ENCODE measurements around the gene TLE6.

DNA sequence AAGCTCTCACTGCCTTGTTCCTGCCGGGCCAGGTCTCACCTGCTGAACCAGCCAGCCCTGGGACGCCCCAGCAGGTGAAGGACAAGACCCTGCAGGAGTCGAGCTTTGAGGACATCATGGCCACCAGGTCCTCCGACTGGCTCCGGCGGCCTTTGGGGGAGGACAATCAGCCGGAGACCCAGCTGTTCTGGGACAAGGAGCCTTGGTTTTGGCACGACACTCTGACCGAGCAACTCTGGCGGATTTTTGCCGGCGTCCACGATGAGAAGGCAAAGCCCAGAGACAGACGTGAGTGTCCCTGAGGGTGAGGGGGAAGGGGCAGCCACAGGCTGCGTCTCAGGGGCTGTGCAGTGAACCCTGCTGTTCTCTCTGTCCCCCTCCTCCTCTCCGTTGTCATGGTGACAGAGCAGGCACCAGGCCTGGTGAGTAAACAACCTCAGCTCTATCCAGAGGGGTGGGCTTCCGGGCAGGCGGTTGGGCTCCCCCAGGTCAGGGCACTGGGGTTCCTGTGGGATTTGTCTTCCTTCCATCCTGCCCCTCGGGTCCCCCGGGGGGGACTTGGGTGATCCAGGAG lies 9.7 kb downstream of the TLE6 start:
- TF ChIP-seq MXI1 (IDR thresholded peaks at IDR 0.05; ENCODE audit: borderline replicate concordance, low read depth, low read length) (no peak), POLR2A (IDR thresholded peaks at IDR 0.05; ENCODE audit: low read depth, low read length) (no peak), RAD21 (IDR thresholded peaks at IDR 0.05; ENCODE audit: low read length) (no peak), FOS (IDR thresholded peaks at IDR 0.05; ENCODE audit: low read depth, low read length) (no peak), RCOR1 (IDR thresholded peaks at IDR 0.05; ENCODE audit: insufficient replicate concordance, low read length) (no peak), RFX5 (IDR thresholded peaks at IDR 0.05; ENCODE audit: low read depth, low read length) (no peak), CHD1 (IDR thresholded peaks at IDR 0.05; ENCODE audit: low read depth, low read length) (no peak), CEBPB (IDR thresholded peaks at IDR 0.05; ENCODE audit: low read depth, low read length) (no peak), SMC3 (IDR thresholded peaks at IDR 0.05; ENCODE audit: low read depth, low read length) (no peak)
- TF ChIP-seq, protein P1, sequence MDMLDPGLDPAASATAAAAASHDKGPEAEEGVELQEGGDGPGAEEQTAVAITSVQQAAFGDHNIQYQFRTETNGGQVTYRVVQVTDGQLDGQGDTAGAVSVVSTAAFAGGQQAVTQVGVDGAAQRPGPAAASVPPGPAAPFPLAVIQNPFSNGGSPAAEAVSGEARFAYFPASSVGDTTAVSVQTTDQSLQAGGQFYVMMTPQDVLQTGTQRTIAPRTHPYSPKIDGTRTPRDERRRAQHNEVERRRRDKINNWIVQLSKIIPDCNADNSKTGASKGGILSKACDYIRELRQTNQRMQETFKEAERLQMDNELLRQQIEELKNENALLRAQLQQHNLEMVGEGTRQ (IDR thresholded peaks at IDR 0.05; ENCODE audit: low read depth, low read length): no peak
- TF ChIP-seq, protein P2, sequence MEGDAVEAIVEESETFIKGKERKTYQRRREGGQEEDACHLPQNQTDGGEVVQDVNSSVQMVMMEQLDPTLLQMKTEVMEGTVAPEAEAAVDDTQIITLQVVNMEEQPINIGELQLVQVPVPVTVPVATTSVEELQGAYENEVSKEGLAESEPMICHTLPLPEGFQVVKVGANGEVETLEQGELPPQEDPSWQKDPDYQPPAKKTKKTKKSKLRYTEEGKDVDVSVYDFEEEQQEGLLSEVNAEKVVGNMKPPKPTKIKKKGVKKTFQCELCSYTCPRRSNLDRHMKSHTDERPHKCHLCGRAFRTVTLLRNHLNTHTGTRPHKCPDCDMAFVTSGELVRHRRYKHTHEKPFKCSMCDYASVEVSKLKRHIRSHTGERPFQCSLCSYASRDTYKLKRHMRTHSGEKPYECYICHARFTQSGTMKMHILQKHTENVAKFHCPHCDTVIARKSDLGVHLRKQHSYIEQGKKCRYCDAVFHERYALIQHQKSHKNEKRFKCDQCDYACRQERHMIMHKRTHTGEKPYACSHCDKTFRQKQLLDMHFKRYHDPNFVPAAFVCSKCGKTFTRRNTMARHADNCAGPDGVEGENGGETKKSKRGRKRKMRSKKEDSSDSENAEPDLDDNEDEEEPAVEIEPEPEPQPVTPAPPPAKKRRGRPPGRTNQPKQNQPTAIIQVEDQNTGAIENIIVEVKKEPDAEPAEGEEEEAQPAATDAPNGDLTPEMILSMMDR (conservative IDR thresholded peaks at IDR 0.05; ENCODE audit: low read depth, low read length): no peak
- TF ChIP-seq, protein P3, sequence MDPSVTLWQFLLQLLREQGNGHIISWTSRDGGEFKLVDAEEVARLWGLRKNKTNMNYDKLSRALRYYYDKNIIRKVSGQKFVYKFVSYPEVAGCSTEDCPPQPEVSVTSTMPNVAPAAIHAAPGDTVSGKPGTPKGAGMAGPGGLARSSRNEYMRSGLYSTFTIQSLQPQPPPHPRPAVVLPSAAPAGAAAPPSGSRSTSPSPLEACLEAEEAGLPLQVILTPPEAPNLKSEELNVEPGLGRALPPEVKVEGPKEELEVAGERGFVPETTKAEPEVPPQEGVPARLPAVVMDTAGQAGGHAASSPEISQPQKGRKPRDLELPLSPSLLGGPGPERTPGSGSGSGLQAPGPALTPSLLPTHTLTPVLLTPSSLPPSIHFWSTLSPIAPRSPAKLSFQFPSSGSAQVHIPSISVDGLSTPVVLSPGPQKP (IDR thresholded peaks at IDR 0.05; ENCODE audit: borderline replicate concordance, low read depth, low read length): no peak
